Stimulated activated CD8-positive, alpha-beta memory T cell treated with anti-CD3 and anti-CD28 coated beads, Interleukin-15, amount 100 ng/mL, for 4 hours (primary cell): Measurements from ENCODE around the gene TMEM164.

Experiments
- DNase-seq, 2 donors: peaks; one replicate each; pipeline ENCODE4 v3.0.0-alpha.2; 2020; ENCODE audit warnings: low read depth in 2 of 2

Gene TMEM164

GRCh38 chrX:110003167-110004156 is 548 bp downstream of the TMEM164 start:
- DNase-seq: no peak

GRCh38 chrX:110004215-110004614 is 1.3 kb downstream of the TMEM164 start:
- no peak for DNase-seq

GRCh38 chrX:110004731-110005369 is 1.9 kb downstream of the TMEM164 start:
- DNase-seq: no peak

GRCh38 chrX:110006161-110006560 is 3.2 kb downstream of the TMEM164 start:
- no peak for DNase-seq

- DNase-seq: no peak
Measured at GRCh38 chrX:110006821-110007375, 4.0 kb downstream of the TMEM164 start.

GRCh38 chrX:110008011-110008635 is 5.2 kb downstream of the TMEM164 start:
- DNase-seq: no peak

- DNase-seq: no peak
Measured at GRCh38 chrX:110012818-110013485, 10.0 kb downstream of the TMEM164 start.

- no peak for DNase-seq
Measured at GRCh38 chrX:110013968-110014367, 11.1 kb downstream of the TMEM164 start.

GRCh38 chrX:110015032-110015431 is 12.1 kb downstream of the TMEM164 start:
- DNase-seq: no peak

- DNase-seq: no peak
Measured at GRCh38 chrX:110015915-110016314, 13.0 kb downstream of the TMEM164 start.

- DNase-seq: no peak
Measured at GRCh38 chrX:110020536-110020935, 17.6 kb downstream of the TMEM164 start.

GRCh38 chrX:110021258-110022022 is 18.5 kb downstream of the TMEM164 start:
- no peak for DNase-seq

- no peak for DNase-seq
Measured at GRCh38 chrX:110022599-110023448, 19.9 kb downstream of the TMEM164 start.

GRCh38 chrX:110025395-110025794 is 22.5 kb downstream of the TMEM164 start:
- DNase-seq: no peak

- DNase-seq: no peak
Measured at GRCh38 chrX:110026099-110026844, 23.4 kb downstream of the TMEM164 start.

- no peak for DNase-seq
Measured at GRCh38 chrX:110032534-110033147, 29.7 kb downstream of the TMEM164 start.

GRCh38 chrX:110034036-110034435 is 31.1 kb downstream of the TMEM164 start:
- no peak for DNase-seq

GRCh38 chrX:110036162-110037033 is 33.5 kb downstream of the TMEM164 start:
- no peak for DNase-seq
